IMR-90 (cell line): Measurements from ENCODE around the gene RMND5A.

Experiments
- CTCF ChIP-seq: conservative IDR thresholded peaks from 2 replicates; pipeline ENCODE4 v1.5.1; 2012; ENCODE audit warnings: mild to moderate bottlenecking, low read depth, low read length, improper control_type of control experiment
- ELK1 ChIP-seq: fragments of 150-350 bp; IDR thresholded peaks from 2 replicates; pipeline ENCODE4 v1.6.1; 2016; ENCODE audit warnings: low read depth, mild to moderate bottlenecking, low read length, moderate library complexity, borderline replicate concordance
- POLR2A ChIP-seq: IDR thresholded peaks from 2 replicates; pipeline ENCODE4 v1.6.1; 2012; ENCODE audit warnings: mild to moderate bottlenecking, low read depth, low read length

- TF ChIP-seq CTCF (no peak), POLR2A (no peak), ELK1 (no peak)
Measured at GRCh38 chr2:86826951-86827350, 106.9 kb downstream of the RMND5A start.
